ENCODE results near the gene PBXIP1.

PBXIP1 gene

GRCh38 chr1:154969246-154969645 is 13.3 kb upstream of the PBXIP1 start:
- H3K27ac ChIP-seq (ENCODE audit: low read length) = no peak overlapping the region
- no peaks in the 10 kb centered on the region for H3K27me3 ChIP-seq (ENCODE audit: control insufficient read depth, insufficient read depth, low read length)
- peaks cover 15% of the 10 kb centered on the region for H3K4me1 ChIP-seq (ENCODE audit: control insufficient read depth, low read depth, low read length)
- H3K4me3 ChIP-seq (ENCODE audit: low read length) = peak overlapping the region; percentile 90
- H3K9ac ChIP-seq (ENCODE audit: low read length) = peak overlapping the region; percentile 59
- peaks cover 32% of the 10 kb centered on the region for H3K36me3 ChIP-seq (ENCODE audit: control insufficient read depth, low read depth, low read length)
- H3K9me3 ChIP-seq (ENCODE audit: control insufficient read depth, low read depth, low read length) = no peaks in the 10 kb centered on the region

- Histone ChIP-seq H3K4me1 (ENCODE audit: control insufficient read depth, low read depth, low read length) (peaks cover 15% of the 10 kb centered on the region), H3K4me3 (ENCODE audit: low read length) (peak overlapping the region; percentile 90), H3K9me3 (ENCODE audit: control insufficient read depth, low read depth, low read length) (no peaks in the 10 kb centered on the region), H3K36me3 (ENCODE audit: control insufficient read depth, low read depth, low read length) (peaks cover 38% of the 10 kb centered on the region), H3K27ac (ENCODE audit: low read length) (no peak overlapping the region), H3K9ac (ENCODE audit: low read length) (peak overlapping the region; percentile 59), H3K27me3 (ENCODE audit: control insufficient read depth, insufficient read depth, low read length) (no peaks in the 10 kb centered on the region)
These were observed 12.8 kb upstream of the PBXIP1 start for GRCh38 chr1:154968731-154969130.

GRCh38 chr1:154967331-154967950 is 11.5 kb upstream of the PBXIP1 start:
- H3K4me1 ChIP-seq (ENCODE audit: control insufficient read depth, low read depth, low read length) = peaks cover 11% of the 10 kb centered on the region
- H3K36me3 ChIP-seq (ENCODE audit: control insufficient read depth, low read depth, low read length) = peaks cover 46% of the 10 kb centered on the region
- H3K4me3 ChIP-seq (ENCODE audit: low read length) = no peak overlapping the region
- H3K27me3 ChIP-seq (ENCODE audit: control insufficient read depth, insufficient read depth, low read length) = no peaks in the 10 kb centered on the region
- no peaks in the 10 kb centered on the region for H3K9me3 ChIP-seq (ENCODE audit: control insufficient read depth, low read depth, low read length)
- no peak overlapping the region for H3K27ac ChIP-seq (ENCODE audit: low read length)
- no peak overlapping the region for H3K9ac ChIP-seq (ENCODE audit: low read length)

- peaks cover 46% of the 10 kb centered on the region for H3K36me3 ChIP-seq (ENCODE audit: control insufficient read depth, low read depth, low read length)
- H3K4me3 ChIP-seq (ENCODE audit: low read length) = no peak overlapping the region
- H3K9ac ChIP-seq (ENCODE audit: low read length) = no peak overlapping the region
- no peaks in the 10 kb centered on the region for H3K27me3 ChIP-seq (ENCODE audit: control insufficient read depth, insufficient read depth, low read length)
- peaks cover 4% of the 10 kb centered on the region for H3K4me1 ChIP-seq (ENCODE audit: control insufficient read depth, low read depth, low read length)
- no peaks in the 10 kb centered on the region for H3K9me3 ChIP-seq (ENCODE audit: control insufficient read depth, low read depth, low read length)
- H3K27ac ChIP-seq (ENCODE audit: low read length) = no peak overlapping the region
These were observed 10.2 kb upstream of the PBXIP1 start for GRCh38 chr1:154966111-154966510.

- peaks cover 46% of the 10 kb centered on the region for H3K36me3 ChIP-seq (ENCODE audit: control insufficient read depth, low read depth, low read length)
- H3K9ac ChIP-seq (ENCODE audit: low read length) = no peak overlapping the region
- no peaks in the 10 kb centered on the region for H3K9me3 ChIP-seq (ENCODE audit: control insufficient read depth, low read depth, low read length)
- no peak overlapping the region for H3K27ac ChIP-seq (ENCODE audit: low read length)
- no peaks in the 10 kb centered on the region for H3K27me3 ChIP-seq (ENCODE audit: control insufficient read depth, insufficient read depth, low read length)
- peaks cover 5% of the 10 kb centered on the region for H3K4me1 ChIP-seq (ENCODE audit: control insufficient read depth, low read depth, low read length)
- H3K4me3 ChIP-seq (ENCODE audit: low read length) = no peak overlapping the region
These were observed 8.5 kb upstream of the PBXIP1 start for GRCh38 chr1:154964359-154964758.

- Histone ChIP-seq H3K27ac (ENCODE audit: low read length) (no peak overlapping the region), H3K36me3 (ENCODE audit: control insufficient read depth, low read depth, low read length) (peaks cover 48% of the 10 kb centered on the region), H3K4me1 (ENCODE audit: control insufficient read depth, low read depth, low read length) (peaks cover 5% of the 10 kb centered on the region), H3K27me3 (ENCODE audit: control insufficient read depth, insufficient read depth, low read length) (no peaks in the 10 kb centered on the region), H3K4me3 (ENCODE audit: low read length) (no peak overlapping the region), H3K9ac (ENCODE audit: low read length) (no peak overlapping the region), H3K9me3 (ENCODE audit: control insufficient read depth, low read depth, low read length) (no peaks in the 10 kb centered on the region)
These were observed 7.7 kb upstream of the PBXIP1 start for GRCh38 chr1:154963643-154964042.

GRCh38 chr1:154962795-154963330 is 7.0 kb upstream of the PBXIP1 start:
- H3K9ac ChIP-seq (ENCODE audit: low read length) = peak overlapping the region; percentile 74
- H3K36me3 ChIP-seq (ENCODE audit: control insufficient read depth, low read depth, low read length) = peaks cover 52% of the 10 kb centered on the region
- no peaks in the 10 kb centered on the region for H3K9me3 ChIP-seq (ENCODE audit: control insufficient read depth, low read depth, low read length)
- H3K27ac ChIP-seq (ENCODE audit: low read length) = no peak overlapping the region
- H3K27me3 ChIP-seq (ENCODE audit: control insufficient read depth, insufficient read depth, low read length) = no peaks in the 10 kb centered on the region
- H3K4me3 ChIP-seq (ENCODE audit: low read length) = peak overlapping the region; percentile 88
- H3K4me1 ChIP-seq (ENCODE audit: control insufficient read depth, low read depth, low read length) = peaks cover 5% of the 10 kb centered on the region

- Histone ChIP-seq H3K36me3 (ENCODE audit: control insufficient read depth, low read depth, low read length) (peaks cover 49% of the 10 kb centered on the region), H3K9ac (ENCODE audit: low read length) (peak overlapping the region; percentile 74), H3K27ac (ENCODE audit: low read length) (no peak overlapping the region), H3K4me3 (ENCODE audit: low read length) (peak overlapping the region; percentile 88), H3K9me3 (ENCODE audit: control insufficient read depth, low read depth, low read length) (no peaks in the 10 kb centered on the region), H3K27me3 (ENCODE audit: control insufficient read depth, insufficient read depth, low read length) (no peaks in the 10 kb centered on the region), H3K4me1 (ENCODE audit: control insufficient read depth, low read depth, low read length) (peaks cover 5% of the 10 kb centered on the region)
These were observed 6.4 kb upstream of the PBXIP1 start for GRCh38 chr1:154962156-154962749.

GRCh38 chr1:154961207-154962155 is 5.6 kb upstream of the PBXIP1 start, which contains the start of gene PYGO2:
TSS of gene PYGO2 (minus strand) at chr1:154961782. CDS start at chr1:154961576, 206 bp downstream.
- Histone ChIP-seq H3K4me1 (ENCODE audit: control insufficient read depth, low read depth, low read length) (peaks cover 13% of the 10 kb centered on the region), H3K9me3 (ENCODE audit: control insufficient read depth, low read depth, low read length) (no peaks in the 10 kb centered on the region), H3K9ac (ENCODE audit: low read length) (peak within 1 kb of the TSS; percentile 74), H3K27me3 (ENCODE audit: control insufficient read depth, insufficient read depth, low read length) (no peaks in the 10 kb centered on the region), H3K36me3 (ENCODE audit: control insufficient read depth, low read depth, low read length) (peaks cover 41% of the 10 kb centered on the region), H3K4me3 (ENCODE audit: low read length) (peak within 1 kb of the TSS; percentile 88), H3K27ac (ENCODE audit: low read length) (no peak within 1 kb of the TSS)

GRCh38 chr1:154960446-154961136 is 4.7 kb upstream of the PBXIP1 start:
- H3K9ac ChIP-seq (ENCODE audit: low read length) = peak overlapping the region; percentile 74
- H3K9me3 ChIP-seq (ENCODE audit: control insufficient read depth, low read depth, low read length) = no peaks in the 10 kb centered on the region
- H3K36me3 ChIP-seq (ENCODE audit: control insufficient read depth, low read depth, low read length) = peaks cover 32% of the 10 kb centered on the region
- H3K27ac ChIP-seq (ENCODE audit: low read length) = no peak overlapping the region
- H3K4me3 ChIP-seq (ENCODE audit: low read length) = peak overlapping the region; percentile 88
- peaks cover 13% of the 10 kb centered on the region for H3K4me1 ChIP-seq (ENCODE audit: control insufficient read depth, low read depth, low read length)
- H3K27me3 ChIP-seq (ENCODE audit: control insufficient read depth, insufficient read depth, low read length) = no peaks in the 10 kb centered on the region

- peaks cover 22% of the 10 kb centered on the region for H3K4me1 ChIP-seq (ENCODE audit: control insufficient read depth, low read depth, low read length)
- no peak overlapping the region for H3K9ac ChIP-seq (ENCODE audit: low read length)
- no peak overlapping the region for H3K27ac ChIP-seq (ENCODE audit: low read length)
- no peaks in the 10 kb centered on the region for H3K27me3 ChIP-seq (ENCODE audit: control insufficient read depth, insufficient read depth, low read length)
- no peaks in the 10 kb centered on the region for H3K9me3 ChIP-seq (ENCODE audit: control insufficient read depth, low read depth, low read length)
- no peak overlapping the region for H3K4me3 ChIP-seq (ENCODE audit: low read length)
- H3K36me3 ChIP-seq (ENCODE audit: control insufficient read depth, low read depth, low read length) = peaks cover 21% of the 10 kb centered on the region
These were observed 3.5 kb upstream of the PBXIP1 start for GRCh38 chr1:154959426-154959780.
